HG02678 (cell line): Measurements from ENCODE around the gene SYNDIG1.
"Not testable (repeated sequence)": the region's sequence is repeated elsewhere in the genome, so short reads cannot be mapped to it uniquely, and the experiment has no call there.

Experiments used
- ATAC-seq: cut with Tn5 transposase; IDR thresholded peaks from one replicate; pipeline ENCODE4 v1.9.1; 2021; ENCODE audit warnings: mild to moderate bottlenecking, moderate library complexity; ENCODE audit not compliant: unreplicated experiment

The SYNDIG1 gene

DNA sequence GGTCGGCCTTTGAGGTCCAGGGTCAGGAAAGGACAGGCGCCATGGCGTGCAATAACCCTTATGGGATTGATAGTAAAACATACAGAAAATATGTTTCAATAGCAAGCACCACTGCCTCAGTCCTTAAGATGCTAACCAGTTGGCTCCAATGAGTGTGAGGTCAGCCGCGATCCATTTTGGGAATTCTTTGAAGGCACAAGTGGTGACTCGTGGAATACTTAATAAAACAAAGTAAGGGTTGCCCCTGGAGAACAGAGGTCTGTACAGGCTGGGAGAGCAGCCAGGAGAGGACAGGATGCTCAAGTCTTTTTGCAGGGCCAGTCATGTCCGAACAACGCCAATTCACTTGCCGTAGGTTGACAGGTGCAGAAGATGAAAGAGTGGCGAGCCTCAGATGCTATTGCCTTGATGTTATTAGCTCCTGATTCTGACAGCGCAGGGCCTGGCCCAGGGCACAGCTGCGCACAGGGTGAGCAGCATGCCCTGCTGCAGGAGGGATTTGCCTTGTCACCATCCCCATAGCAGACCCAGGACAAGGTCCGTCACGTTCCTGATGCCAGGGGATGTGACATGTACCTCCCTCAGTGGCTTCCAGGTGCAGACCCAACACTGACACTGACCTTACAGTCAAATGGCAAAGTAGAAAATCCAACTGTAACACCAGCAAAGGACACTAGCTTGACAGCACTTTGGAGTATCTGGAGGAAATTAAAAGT is 21.8 kb downstream of the SYNDIG1 start:
- no peak for ATAC-seq

DNA sequence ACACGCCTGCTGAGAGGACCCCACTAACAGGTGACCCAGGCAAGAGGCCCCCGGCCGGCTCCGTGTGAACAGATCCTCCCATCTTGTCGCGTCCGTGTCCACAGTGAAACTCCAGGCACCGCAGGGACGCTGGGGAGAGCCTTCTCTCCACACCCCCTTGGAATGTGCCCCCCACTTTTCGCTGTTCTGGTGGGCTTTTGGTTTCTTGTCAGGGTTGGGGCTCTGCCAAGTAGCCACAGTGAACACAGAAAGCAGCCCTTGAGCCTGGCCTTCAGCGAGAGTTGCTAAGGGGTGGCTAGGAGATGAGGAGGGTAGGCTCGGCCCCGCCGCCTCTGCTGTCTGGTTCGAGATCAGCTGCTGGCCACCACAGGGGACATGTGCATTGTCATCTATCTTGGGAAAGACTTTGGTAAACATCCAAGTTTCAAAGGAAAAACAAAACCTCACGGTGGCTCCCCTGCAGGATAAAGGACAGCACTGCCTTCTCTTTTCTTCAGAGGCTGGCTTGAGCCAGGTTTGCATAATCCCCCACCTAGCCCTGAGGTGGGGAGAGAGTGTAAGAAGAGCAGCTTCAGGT is 22.7 kb downstream of the SYNDIG1 start:
- no peak for ATAC-seq

- ATAC-seq = no peak
These were observed 23.3 kb downstream of the SYNDIG1 start for GRCh38 chr20:24492698-24493097.

DNA sequence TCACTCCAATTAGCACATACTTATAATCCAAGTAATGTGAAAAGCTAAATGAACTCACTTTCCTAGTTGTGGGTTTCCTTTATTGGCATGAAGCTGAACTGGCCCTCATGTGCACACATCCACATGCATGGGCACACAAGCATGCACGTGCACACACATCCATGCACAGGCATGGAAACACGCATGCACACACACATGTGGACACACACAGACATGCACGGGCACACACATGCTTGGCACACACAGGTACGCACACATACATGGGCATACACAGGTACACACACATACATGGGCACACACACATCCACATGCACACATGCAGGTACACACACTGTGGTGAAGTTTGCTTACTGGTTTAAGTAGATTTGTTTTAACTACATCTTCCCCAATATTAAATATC is 23.8 kb downstream of the SYNDIG1 start:
- ATAC-seq = no peak

- no peak for ATAC-seq
These were observed 24.4 kb downstream of the SYNDIG1 start for GRCh38 chr20:24493661-24494459.

- ATAC-seq = no peak
These were observed 25.1 kb downstream of the SYNDIG1 start for GRCh38 chr20:24494460-24494920.

GRCh38 chr20:24495266-24495665 is 25.8 kb downstream of the SYNDIG1 start:
- no peak for ATAC-seq

GRCh38 chr20:24497851-24498250 is 28.4 kb downstream of the SYNDIG1 start:
- ATAC-seq = no peak

- no peak for ATAC-seq
These were observed 29.2 kb downstream of the SYNDIG1 start for GRCh38 chr20:24498641-24499040.

- no peak for ATAC-seq
These were observed 30.0 kb downstream of the SYNDIG1 start for GRCh38 chr20:24499472-24499871.

- no peak for ATAC-seq
These were observed 32.5 kb downstream of the SYNDIG1 start for GRCh38 chr20:24501764-24502556.

DNA sequence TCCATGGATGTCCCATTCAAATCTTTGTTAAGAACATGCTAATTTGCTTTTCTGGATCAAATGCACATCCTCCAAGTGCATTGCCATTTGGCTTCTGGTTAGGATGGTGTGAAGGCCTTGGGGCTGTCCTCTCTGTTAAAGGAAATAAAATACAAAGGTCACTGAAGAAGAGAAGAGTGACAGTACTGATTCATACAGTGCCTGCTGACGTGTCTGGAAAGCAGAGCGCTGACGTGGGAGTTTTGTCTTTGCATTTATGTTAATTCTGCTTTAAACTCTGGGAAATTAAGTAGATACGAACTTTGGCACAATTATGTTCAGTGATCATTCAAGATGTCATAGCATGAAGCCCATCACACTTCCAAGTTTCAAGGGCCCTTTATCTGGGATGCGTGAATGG is 33.2 kb downstream of the SYNDIG1 start:
- no peak for ATAC-seq

DNA sequence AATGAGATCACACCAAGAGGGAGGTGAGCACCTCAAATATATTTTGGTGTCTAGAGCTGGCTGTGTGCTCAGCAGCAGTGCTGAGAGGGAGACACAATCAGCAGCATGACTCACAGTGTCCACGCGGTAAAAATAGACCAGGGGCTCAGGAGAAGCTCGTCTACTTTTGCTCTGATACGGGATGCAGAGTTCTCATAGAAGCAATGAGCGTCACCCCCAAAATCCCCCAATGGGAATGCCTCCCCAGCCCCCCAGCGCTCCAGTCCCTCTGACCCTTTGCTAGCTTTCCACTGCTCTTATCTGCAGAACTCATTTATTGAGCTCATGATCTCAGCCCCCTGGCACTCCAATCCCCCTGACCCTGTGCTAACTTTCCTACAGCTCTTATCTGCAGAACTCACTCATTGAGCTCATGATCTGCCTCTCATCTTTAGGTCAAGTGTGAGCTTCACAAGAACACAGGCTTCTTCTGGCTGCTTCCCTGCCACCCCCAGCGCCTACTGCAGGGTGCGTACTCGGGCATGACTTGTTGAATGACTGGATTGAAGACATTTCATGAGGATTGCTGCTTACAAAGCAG is 34.0 kb downstream of the SYNDIG1 start:
- no peak for ATAC-seq

- no peak for ATAC-seq
These were observed 35.2 kb downstream of the SYNDIG1 start for GRCh38 chr20:24504331-24505285.

DNA sequence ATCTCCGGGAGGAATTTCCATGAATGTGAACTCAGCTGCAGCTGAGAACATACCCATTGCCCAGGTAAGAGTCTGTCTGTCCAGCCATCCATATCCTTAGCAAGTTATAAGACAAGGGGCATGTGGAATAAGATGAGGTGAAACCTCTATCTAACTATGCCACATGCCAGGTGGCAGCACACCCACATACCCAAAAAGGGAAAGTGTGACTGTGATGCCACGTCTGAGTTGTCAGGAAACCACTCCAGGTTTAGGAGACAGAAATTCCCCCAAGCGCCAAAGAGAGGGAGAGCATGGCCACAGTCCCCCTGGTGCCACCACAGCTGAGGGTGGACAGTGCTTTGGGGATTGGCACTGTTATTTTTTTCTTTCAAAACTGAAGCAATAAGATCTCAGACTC is 36.7 kb downstream of the SYNDIG1 start:
- ATAC-seq = no peak

GRCh38 chr20:24506696-24507095 is 37.3 kb downstream of the SYNDIG1 start:
- no peak for ATAC-seq

DNA sequence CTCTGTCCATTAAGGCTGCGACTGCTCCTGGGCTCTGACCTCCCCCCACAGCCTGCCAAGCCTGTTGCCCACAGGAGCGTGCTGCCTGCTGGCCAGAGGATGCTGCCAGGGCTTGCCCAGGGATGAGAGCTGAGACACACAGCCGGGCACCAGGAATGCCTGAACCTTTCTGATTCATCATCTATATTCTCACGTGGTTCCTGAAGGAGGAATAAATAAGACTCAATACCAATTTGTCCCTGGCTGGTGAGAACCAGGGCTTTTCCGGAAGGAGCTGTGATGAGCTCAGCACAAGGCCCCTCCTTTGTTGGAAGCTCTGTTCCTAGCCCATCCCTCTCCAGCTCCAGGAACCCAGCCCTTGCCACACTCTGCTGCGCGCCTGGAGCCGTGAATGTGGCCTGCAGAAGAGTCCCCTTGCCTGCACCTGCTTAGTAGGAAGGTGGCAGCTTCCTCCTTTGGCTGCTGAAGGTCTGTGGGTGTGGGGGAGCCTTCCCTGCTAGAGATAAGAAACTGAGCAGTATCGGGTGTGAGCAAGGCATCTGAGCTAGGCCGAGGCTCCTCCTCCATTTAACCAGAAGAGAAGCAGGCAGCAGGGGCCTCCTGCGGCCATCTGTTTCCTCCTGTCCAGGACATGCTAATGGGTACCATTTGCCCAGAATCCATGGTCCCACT is 37.9 kb downstream of the SYNDIG1 start:
- ATAC-seq = no peak

DNA sequence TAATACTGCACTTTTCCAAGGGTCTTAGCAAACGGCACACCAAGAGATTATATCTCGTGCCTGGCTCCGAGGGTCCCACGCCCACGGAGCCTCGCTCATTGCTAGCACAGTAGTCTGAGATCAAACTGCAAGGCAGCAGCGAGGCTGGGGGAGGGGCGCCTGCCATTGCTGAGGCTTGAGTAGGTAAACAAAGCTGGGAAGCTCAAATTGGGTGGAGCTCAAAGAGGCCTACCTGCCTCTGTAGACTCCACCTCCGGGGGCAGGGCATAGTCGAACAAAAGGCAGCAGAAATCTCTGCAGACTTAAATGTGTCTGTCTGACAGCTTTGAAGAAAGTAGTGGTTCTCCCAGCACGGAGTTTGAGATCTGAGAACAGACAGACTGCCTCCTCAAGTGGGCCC is 43.0 kb downstream of the SYNDIG1 start:
- not testable (repeated sequence) for ATAC-seq

DNA sequence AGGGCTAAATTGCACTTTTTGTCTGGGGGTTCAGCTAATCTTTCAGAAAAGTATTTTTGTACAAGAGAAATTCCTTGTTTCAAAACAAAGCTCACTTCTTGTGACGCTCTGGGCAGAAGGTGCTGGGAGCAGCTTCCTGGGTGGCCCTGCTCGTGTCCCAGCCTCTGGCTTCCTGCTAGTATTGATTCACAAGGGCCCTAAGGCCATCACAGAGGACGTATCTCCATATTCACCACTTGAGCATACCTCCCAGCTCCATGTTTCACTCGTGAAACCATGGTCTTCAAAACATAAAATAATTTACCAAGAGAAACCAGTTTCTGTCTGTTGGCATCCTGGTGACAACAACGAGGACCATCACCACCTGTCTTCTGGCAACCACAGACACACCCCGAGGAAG is 49.1 kb downstream of the SYNDIG1 start:
- ATAC-seq = no peak
